SU-DHL-6 (cell line): ENCODE measurements around the gene TMEM26.

Source experiments
- H2AFZ ChIP-seq: fragments of 200-600 bp; sonication (generic); 2 replicates; pipeline ENCODE4 v1.6.1; 2014; ENCODE audit warnings: low read depth, mild to moderate bottlenecking, moderate library complexity, mixed read lengths, antibody characterized with exemption, low read length; ENCODE audit not compliant: severe bottlenecking
- H3F3A ChIP-seq: fragments of 200-600 bp; shearing (Covaris generic); 2 replicates; pipeline ENCODE4 v1.6.0; 2016; ENCODE audit warnings: antibody characterized with exemption, mild to moderate bottlenecking; ENCODE audit not compliant: insufficient read depth
- H3K27ac ChIP-seq: fragments of 200-600 bp; sonication (generic); 2 replicates; pipeline ENCODE4 v1.5.1; 2016; ENCODE audit warnings: low read depth, mild to moderate bottlenecking, low read length, moderate library complexity, mixed read lengths
- H3K27me3 ChIP-seq: fragments of 200-600 bp; sonication (generic), shearing (Covaris generic); 2 replicates; pipeline ENCODE4 v1.6.0; 2014; ENCODE audit warnings: mild to moderate bottlenecking, low read length
- H3K36me3 ChIP-seq: fragments of 200-600 bp; sonication (generic); 2 replicates; pipeline ENCODE4 v1.6.1; 2014; ENCODE audit warnings: mild to moderate bottlenecking, low read length, mixed read lengths
- H3K4me2 ChIP-seq: fragments of 300-600, 200-600 bp; shearing (Covaris generic), sonication (generic); 2 replicates; pipeline ENCODE4 v1.6.0; 2014; ENCODE audit warnings: low read length, low read depth, mild to moderate bottlenecking; ENCODE audit not compliant: poor library complexity, severe bottlenecking
- H3K4me3 ChIP-seq: fragments of 200-600 bp; sonication (generic); 2 replicates; pipeline ENCODE4 v1.5.1; 2014; ENCODE audit warnings: antibody characterized with exemption, low read length, mild to moderate bottlenecking, mixed read lengths; ENCODE audit not compliant: insufficient read depth, poor library complexity, severe bottlenecking
- H3K79me2 ChIP-seq: fragments of 200-600 bp; sonication (generic); 2 replicates; pipeline ENCODE4 v1.6.1; 2014; ENCODE audit warnings: mild to moderate bottlenecking, low read length, moderate library complexity; ENCODE audit not compliant: insufficient read depth
- H3K9ac ChIP-seq: fragments of 200-600 bp; sonication (generic); 2 replicates; pipeline ENCODE4 v1.7.0; 2014; ENCODE audit warnings: mild to moderate bottlenecking, low read length
- H3K9me2 ChIP-seq: fragments of 200-600 bp; sonication (generic); replicated peaks from 2 replicates; pipeline ENCODE4 v1.6.1; 2014; ENCODE audit warnings: low read length; ENCODE audit not compliant: insufficient read depth
- H3K9me3 ChIP-seq: fragments of 200-600 bp; sonication (generic); 2 replicates; pipeline ENCODE4 v1.6.1; 2014; ENCODE audit warnings: low read length, mixed read lengths; ENCODE audit not compliant: insufficient read depth
- H4K20me1 ChIP-seq: fragments of 200-600 bp; sonication (generic); 2 replicates; pipeline ENCODE4 v1.6.1; 2014; ENCODE audit warnings: low read depth, mild to moderate bottlenecking, antibody characterized with exemption, low read length, moderate library complexity, mixed read lengths
- CTCF ChIP-seq: fragments of 200-600 bp; sonication (generic); IDR thresholded peaks from one replicate; pipeline ENCODE4 v1.5.1; 2017; ENCODE audit warnings: antibody characterized with exemption, mild to moderate bottlenecking, low read length, moderate library complexity; ENCODE audit not compliant: insufficient read depth, poor library complexity, severe bottlenecking
- EZH2phosphoT487 ChIP-seq: fragments of 200-600 bp; sonication (generic), shearing (Covaris generic); conservative IDR thresholded peaks from 2 replicates; pipeline ENCODE4 v1.6.1; 2018; ENCODE audit warnings: mild to moderate bottlenecking, antibody characterized with exemption, low read length, moderate library complexity, mixed read lengths

TMEM26 gene

DNA sequence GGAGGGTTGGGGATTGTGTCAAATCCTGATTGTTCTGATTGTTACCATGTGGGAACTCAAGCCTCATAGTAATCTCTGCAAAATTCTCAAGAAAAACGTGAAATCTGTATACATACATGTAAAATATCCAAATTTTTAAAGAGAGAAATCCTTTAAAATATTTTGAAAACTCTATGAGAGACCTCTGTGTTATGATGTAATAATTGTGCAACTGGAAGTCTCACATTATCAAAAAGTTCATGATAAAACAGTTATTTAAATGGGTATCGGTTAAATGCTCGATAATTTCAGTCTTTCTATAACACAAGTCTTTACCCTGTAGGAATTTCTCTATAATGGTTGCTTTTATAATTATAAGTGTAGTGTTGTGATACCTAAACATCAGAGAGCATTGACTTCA, 95.5 kb downstream of the TMEM26 start:
- Histone ChIP-seq H3K27me3 (no peaks in the 10 kb centered on the region), H3K27ac (no peak overlapping the region), H3K4me2 (no peak overlapping the region), H3K9me2 (no peaks in the 10 kb centered on the region), H3K9me3 (no peaks in the 10 kb centered on the region), H4K20me1 (no peaks in the 10 kb centered on the region), H3K9ac (no peak overlapping the region), H3K36me3 (no peaks in the 10 kb centered on the region), H2AFZ (no peak overlapping the region), H3K4me3 (no peak overlapping the region), H3F3A (no peaks in the 10 kb centered on the region), H3K79me2 (no peaks in the 10 kb centered on the region)
- TF ChIP-seq CTCF: no peak
- no peak for TF ChIP-seq EZH2phosphoT487
